Smooth muscle cell (in vitro differentiated cells): ENCODE results near the gene CHD1L. TPM values are rescaled to one million over a fixed set of nuclear protein-coding genes. Genes with fewer than 3 reads are reported as not detected.

Experiments used
- DNase-seq: peaks from one replicate; lab custom pipeline; 2025; ENCODE audit not compliant: unreplicated experiment; lab: John Stamatoyannopoulos, UW
- H2AFZ ChIP-seq: fragments of 200-600 bp; sonication (generic); 2 replicates; pipeline ENCODE4 v1.6.0; 2016; ENCODE audit warnings: antibody characterized with exemption, low read depth, mild to moderate bottlenecking
- H3F3A ChIP-seq: fragments of 200-600 bp; sonication (generic); 2 replicates; pipeline ENCODE4 v1.6.0; 2017; ENCODE audit warnings: antibody characterized with exemption, low read depth
- H3K27ac ChIP-seq: fragments of 200-600 bp; sonication (generic); 2 replicates; pipeline ENCODE4 v1.5.1; 2016; ENCODE audit warnings: low read depth, mild to moderate bottlenecking
- H3K27me3 ChIP-seq: fragments of 200-600 bp; sonication (generic); 2 replicates; pipeline ENCODE4 v1.6.1; 2016; ENCODE audit warnings: low read depth, mild to moderate bottlenecking
- H3K36me3 ChIP-seq: fragments of 200-600 bp; sonication (generic); 2 replicates; pipeline ENCODE4 v1.5.1; 2016; ENCODE audit warnings: low read depth
- H3K4me1 ChIP-seq: fragments of 200-600 bp; sonication (generic); 2 replicates; pipeline ENCODE4 v1.5.1; 2016; ENCODE audit warnings: low read depth
- H3K4me2 ChIP-seq: fragments of 200-600 bp; sonication (generic); 2 replicates; pipeline ENCODE4 v1.6.0; 2016; ENCODE audit warnings: mild to moderate bottlenecking
- H3K4me3 ChIP-seq: fragments of 200-600 bp; sonication (generic); 2 replicates; pipeline ENCODE4 v1.5.1; 2016; ENCODE audit warnings: mild to moderate bottlenecking
- H3K79me2 ChIP-seq: fragments of 200-600 bp; sonication (generic); 2 replicates; pipeline ENCODE4 v1.6.0; 2016; ENCODE audit warnings: low read depth, mild to moderate bottlenecking
- H3K9ac ChIP-seq: fragments of 200-600 bp; sonication (generic); 2 replicates; pipeline ENCODE4 v1.6.0; 2016; ENCODE audit warnings: low read depth
- H3K9me3 ChIP-seq: fragments of 200-600 bp; sonication (generic); replicated peaks from 2 replicates; pipeline ENCODE4 v1.5.1; 2016; ENCODE audit warnings: low read depth
- H4K20me1 ChIP-seq: fragments of 200-600 bp; sonication (generic); 2 replicates; pipeline ENCODE4 v1.6.0; 2016; ENCODE audit warnings: low read depth
- CTCF ChIP-seq: fragments of 200-600 bp; sonication (generic); IDR thresholded peaks from 2 replicates; pipeline ENCODE4 v1.5.1; 2017; ENCODE audit warnings: borderline replicate concordance, mild to moderate bottlenecking, antibody characterized with exemption; ENCODE audit not compliant: insufficient read depth, poor library complexity, severe bottlenecking
- WGBS: methylation state at CpG from one replicate; pipeline ENCODE4 v1.1.7; 2016; ENCODE audit warnings: low lambda C conversion rate; 5-methylcytosine and 5-hydroxymethylcytosine counted together
- polyA plus RNA-seq: library from polyadenylated mRNA; unstranded; fragments of >200 nt; fragmentation: Nextera tagmentation; extraction: Ambion mirVana; gene quantifications from 2 replicates; pipeline ENCODE4 v1.2.1, GENCODE V29; 2016
- total RNA-seq: library from RNA; depleted of rRNA; stranded (reverse); fragments of >200 nt; gene quantifications from 2 replicates; pipeline ENCODE4 v1.2.3, GENCODE V29; 2014

CHD1L gene
- total and polyA plus RNA-seq, 2 experiments from 2014 or later: 27.1 to 32.7 TPM

DNA sequence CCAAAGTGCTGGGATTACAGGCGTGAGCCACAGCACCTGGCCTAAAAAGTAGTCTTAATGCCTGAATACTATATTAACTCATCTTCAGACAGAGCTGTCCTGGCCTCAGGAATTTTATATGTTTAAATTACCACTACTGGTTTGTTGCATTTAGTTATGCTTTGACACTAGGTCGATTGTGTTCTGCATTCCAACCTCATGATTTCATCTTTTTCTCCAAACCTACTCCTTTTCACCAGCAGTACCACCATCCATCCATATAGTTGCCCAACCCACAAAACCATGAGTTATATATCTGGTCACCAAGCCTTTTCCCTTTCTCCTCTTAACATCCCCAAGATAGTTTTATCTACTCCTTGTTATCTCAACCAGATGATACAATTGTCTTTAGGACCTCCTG, 39.9 kb upstream of the CHD1L start:
- no peaks in the 10 kb centered on the region for H3K36me3 ChIP-seq
- whole genome bisulfite sequencing: 72% methylated on average over 2 of the region's 2 CpGs

DNA sequence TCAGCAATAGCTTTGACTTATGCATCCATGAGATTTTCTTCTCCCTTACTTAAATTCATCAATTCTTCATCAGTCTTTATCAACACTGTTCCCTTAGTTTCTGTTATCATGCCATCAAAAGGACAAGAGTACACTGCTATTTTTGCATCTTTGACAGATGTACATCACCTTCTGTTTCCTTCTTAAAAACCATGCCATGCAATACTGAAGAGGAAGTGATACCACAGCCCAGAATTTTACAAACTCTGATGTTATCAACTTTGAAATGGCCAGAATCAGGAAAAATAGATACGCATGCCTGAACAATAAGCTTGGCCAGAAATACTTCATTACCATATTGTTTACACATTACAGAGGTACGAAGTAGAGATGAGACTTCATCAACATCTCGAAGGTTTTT, 38.4 kb upstream of the CHD1L start:
- 96% methylated on average over 3 of the region's 3 CpGs for WGBS

More for the DNA sequence above, 39.9 kb upstream of the CHD1L start:
- TF ChIP-seq CTCF: no peak
- no peaks in the 10 kb centered on the region for H3K27me3 ChIP-seq
- H3K4me3 ChIP-seq: no peak overlapping the region
- no peaks in the 10 kb centered on the region for H3F3A ChIP-seq
- no peak overlapping the region for H3K9ac ChIP-seq
- no peaks in the 10 kb centered on the region for H4K20me1 ChIP-seq
- H3K9me3 ChIP-seq: no peaks in the 10 kb centered on the region
- no peak overlapping the region for H3K27ac ChIP-seq
- no peak overlapping the region for H3K4me2 ChIP-seq
- H3K79me2 ChIP-seq: no peaks in the 10 kb centered on the region
- DNase-seq: no peak
- H3K4me1 ChIP-seq: no peaks in the 10 kb centered on the region
- no peak overlapping the region for H2AFZ ChIP-seq

DNA sequence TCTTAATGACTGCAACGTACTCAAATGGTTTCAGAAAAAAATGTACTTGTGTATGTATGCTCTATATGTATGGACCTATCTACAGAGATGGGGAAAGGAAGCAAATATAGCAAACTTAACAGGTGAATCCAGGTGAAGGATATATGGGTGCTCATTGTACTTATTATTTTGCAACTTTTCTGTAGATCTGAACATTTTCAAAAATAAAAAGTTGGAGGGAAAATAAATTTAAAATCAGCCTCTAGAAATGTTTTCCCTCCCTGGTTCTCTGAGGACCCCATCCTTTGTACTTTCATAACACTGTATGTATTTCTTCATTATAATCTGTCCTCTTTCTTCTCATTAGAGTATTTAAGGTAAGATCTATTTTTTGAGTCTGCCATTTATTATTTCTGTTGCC, 35.3 kb upstream of the CHD1L start:
- WGBS: 97% methylated on average over 1 of the region's 1 CpG
- Histone ChIP-seq H4K20me1 (no peaks in the 10 kb centered on the region), H3K4me2 (no peak overlapping the region), H3K9ac (no peak overlapping the region), H3K9me3 (no peaks in the 10 kb centered on the region), H3K4me1 (peaks cover 7% of the 10 kb centered on the region), H2AFZ (no peak overlapping the region), H3F3A (no peaks in the 10 kb centered on the region), H3K27ac (no peak overlapping the region), H3K27me3 (no peaks in the 10 kb centered on the region), H3K4me3 (no peak overlapping the region), H3K36me3 (no peaks in the 10 kb centered on the region), H3K79me2 (no peaks in the 10 kb centered on the region)
- TF ChIP-seq CTCF: no peak
- DNase-seq: no peak

More for the DNA sequence above, 38.4 kb upstream of the CHD1L start:
- no peak overlapping the region for H3K4me3 ChIP-seq
- H3K27me3 ChIP-seq: no peaks in the 10 kb centered on the region
- no peak overlapping the region for H3K27ac ChIP-seq
- no peaks in the 10 kb centered on the region for H3K36me3 ChIP-seq
- no peaks in the 10 kb centered on the region for H3K9me3 ChIP-seq
- H3F3A ChIP-seq: no peaks in the 10 kb centered on the region
- H2AFZ ChIP-seq: no peak overlapping the region
- no peak for DNase-seq
- H3K4me1 ChIP-seq: no peaks in the 10 kb centered on the region
- no peak for TF ChIP-seq CTCF
- no peak overlapping the region for H3K9ac ChIP-seq
- H3K4me2 ChIP-seq: no peak overlapping the region
- H3K79me2 ChIP-seq: no peaks in the 10 kb centered on the region
- no peaks in the 10 kb centered on the region for H4K20me1 ChIP-seq

DNA sequence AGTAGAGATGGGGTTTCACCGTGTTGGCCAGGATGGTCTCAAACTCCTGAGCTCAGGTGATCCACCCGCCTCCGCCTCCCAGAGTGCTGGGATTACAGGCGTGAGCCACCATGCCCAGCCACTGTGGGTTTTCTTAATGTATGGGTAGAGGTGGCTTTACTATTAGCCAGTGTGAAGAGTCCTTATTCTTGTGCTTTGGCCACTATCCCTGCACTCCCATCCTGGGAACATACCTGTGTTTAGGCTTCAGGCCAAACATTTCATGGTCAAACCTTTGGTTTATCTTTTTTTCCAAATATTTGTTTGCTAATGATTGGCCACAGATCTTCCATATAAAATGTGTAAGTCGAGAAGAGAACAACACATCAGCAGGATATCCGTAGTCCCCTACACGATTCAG, 33.9 kb upstream of the CHD1L start:
- Histone ChIP-seq H3K27ac (no peak overlapping the region), H3K9ac (no peak overlapping the region), H3K4me2 (no peak overlapping the region), H3K4me1 (peaks cover 8% of the 10 kb centered on the region), H2AFZ (no peak overlapping the region), H3K27me3 (no peaks in the 10 kb centered on the region), H4K20me1 (no peaks in the 10 kb centered on the region), H3K4me3 (no peak overlapping the region), H3F3A (no peaks in the 10 kb centered on the region), H3K9me3 (no peaks in the 10 kb centered on the region), H3K79me2 (no peaks in the 10 kb centered on the region), H3K36me3 (no peaks in the 10 kb centered on the region)
- DNase-seq: no peak
- TF ChIP-seq CTCF: no peak
- 94% methylated on average over 7 of the region's 7 CpGs for WGBS
